Breast epithelium (tissue), 4 donors: ENCODE measurements around the gene REEP3. TPM values are rescaled to one million over a fixed set of nuclear protein-coding genes. Genes with fewer than 3 reads are reported as not detected.
A peak's percentile ranks its signal among the peaks of the same experiment; 100 is the strongest.

Experiments
- DNase-seq, 2 donors: peaks; one replicate each; pipeline ENCODE4 v3.0.0-alpha.2; 2019; ENCODE audit warnings: low spot score in 2 of 2
- H3K27ac ChIP-seq, 2 donors: fragments of 200-600 bp; sonication (generic) in 1 of 2; one replicate each; pipeline ENCODE4 v1.5.1; 2016 to 2019; ENCODE audit warnings: mild to moderate bottlenecking in 1 of 2
- H3K27me3 ChIP-seq, 2 donors: fragments of 200-600 bp; sonication (generic) in 1 of 2; one replicate each; pipeline versions ENCODE4 v1.5.1 to v1.6.0; 2017 to 2019; ENCODE audit warnings: control low read depth in 1 of 2, mild to moderate bottlenecking in 1 of 2
- H3K36me3 ChIP-seq: fragments of 200-600 bp; one replicate; pipeline ENCODE4 v1.5.1; 2019
- H3K4me1 ChIP-seq, 2 donors: fragments of 200-600 bp; sonication (generic); one replicate each; pipeline ENCODE4 v1.5.1; 2016 to 2019; ENCODE audit warnings: control low read depth in 1 of 2
- H3K4me3 ChIP-seq, 3 donors: fragments of 200-600 bp; sonication (generic); 1 replicate in 2 of 3; 2 replicates in 1 of 3; pipeline ENCODE4 v1.5.1; 2016 to 2019; ENCODE audit warnings: mild to moderate bottlenecking in 3 of 3, moderate library complexity in 2 of 3
- H3K9me3 ChIP-seq, 2 donors: fragments of 200-600 bp; sonication (generic) in 1 of 2; one replicate each; pipeline ENCODE4 v1.5.1; 2016 to 2019; ENCODE audit warnings: control low read depth in 1 of 2
- CTCF ChIP-seq, 3 donors: fragments of 450-650 bp; IDR thresholded peaks; one replicate each; pipeline ENCODE4 v1.5.1; 2016 to 2017; ENCODE audit warnings: antibody characterized with exemption in 3 of 3, mild to moderate bottlenecking in 3 of 3, moderate library complexity in 3 of 3
- POLR2A ChIP-seq: fragments of 450-650 bp; IDR thresholded peaks from one replicate; pipeline ENCODE4 v1.6.1; 2016; ENCODE audit warnings: antibody characterized with exemption, mild to moderate bottlenecking, moderate library complexity
- POLR2AphosphoS5 ChIP-seq, 3 donors: sonication (generic); formaldehyde crosslinking; IDR thresholded peaks; one replicate each; pipeline ENCODE4 v1.6.1; 2017; ENCODE audit warnings: antibody characterized with exemption in 3 of 3
- intact Hi-C: fragments of 100-400 bp; cut with DNase I; formaldehyde crosslinking; loops from one replicate; pipeline ENCODE4 v1.15.1; 2023; ENCODE audit warnings: low total_unique reads
- total RNA-seq, 3 donors: library from RNA; depleted of rRNA; stranded (reverse); fragments of >200 nt; gene quantifications; one replicate each; pipeline ENCODE4 v1.1.0, GENCODE V29; 2016

REEP3 gene
- total RNA-seq, 3 donors from 2014 or later, result 55.4 to 74.1 (median 63.6) TPM

- DNase-seq, result peak; percentile 52 to 57
- peak overlapping the region; percentile 99 for H3K27ac ChIP-seq
- intact Hi-C loops, result no loop called here
- peaks cover 0 to 9% of the 10 kb centered on the region in 2 donors for H3K4me1 ChIP-seq
- no peaks in the 10 kb centered on the region for H3K9me3 ChIP-seq
- peak overlapping the region; percentile 83 to 92 (median 89) for H3K4me3 ChIP-seq
- no peaks in the 10 kb centered on the region for H3K27me3 ChIP-seq
- H3K36me3 ChIP-seq, result no peaks in the 10 kb centered on the region
- TF ChIP-seq POLR2A (peak; percentile 11), POLR2AphosphoS5 (IDR thresholded peaks at IDR 0.05) (peak; percentile 29 to 80 (median 61)), CTCF (IDR thresholded peaks at IDR 0.05) (no peak)
Observed at GRCh38 chr10:63521416-63522276, 445 bp downstream of the REEP3 start.

- H3K4me3 ChIP-seq, result peak overlapping the region; percentile 83 to 92 (median 89)
- intact Hi-C loops, result no loop called here
- H3K4me1 ChIP-seq, result peaks cover 0 to 3% of the 10 kb centered on the region in 2 donors
- no peaks in the 10 kb centered on the region for H3K9me3 ChIP-seq
- peak overlapping the region; percentile 99 for H3K27ac ChIP-seq
- no peak for DNase-seq
- no peak for TF ChIP-seq POLR2AphosphoS5 (IDR thresholded peaks at IDR 0.05)
- TF ChIP-seq POLR2A, result no peak
- no peak for TF ChIP-seq CTCF (IDR thresholded peaks at IDR 0.05)
- no peaks in the 10 kb centered on the region for H3K36me3 ChIP-seq
- no peaks in the 10 kb centered on the region for H3K27me3 ChIP-seq
Observed at GRCh38 chr10:63522277-63522687, 1.1 kb downstream of the REEP3 start.

GRCh38 chr10:63522995-63523394 lies 1.8 kb downstream of the REEP3 start:
- Histone ChIP-seq H3K4me1 (no peaks in the 10 kb centered on the region), H3K36me3 (no peaks in the 10 kb centered on the region), H3K27me3 (no peaks in the 10 kb centered on the region), H3K4me3 (peak overlapping the region in 1 of 3 donors; percentile 12), H3K9me3 (no peaks in the 10 kb centered on the region), H3K27ac (peak overlapping the region; percentile 78 to 99)
- TF ChIP-seq CTCF (IDR thresholded peaks at IDR 0.05) (no peak), POLR2AphosphoS5 (IDR thresholded peaks at IDR 0.05) (no peak), POLR2A (no peak)
- DNase-seq, result no peak
- intact Hi-C loops, result no loop called here

GRCh38 chr10:63525021-63525420 lies 3.8 kb downstream of the REEP3 start:
- intact Hi-C loops, result no loop called here
- Histone ChIP-seq H3K4me1 (no peaks in the 10 kb centered on the region), H3K36me3 (no peaks in the 10 kb centered on the region), H3K9me3 (no peaks in the 10 kb centered on the region), H3K27me3 (no peaks in the 10 kb centered on the region), H3K27ac (peak overlapping the region in 1 of 2 donors; percentile 55), H3K4me3 (no peak overlapping the region)
- no peak for DNase-seq
- no peak for TF ChIP-seq CTCF (IDR thresholded peaks at IDR 0.05)

- no peak overlapping the region for H3K27ac ChIP-seq
- no peaks in the 10 kb centered on the region for H3K36me3 ChIP-seq
- H3K4me1 ChIP-seq, result no peaks in the 10 kb centered on the region
- intact Hi-C loops, result no loop called here
- no peak for TF ChIP-seq POLR2A
- H3K9me3 ChIP-seq, result no peaks in the 10 kb centered on the region
- H3K27me3 ChIP-seq, result no peaks in the 10 kb centered on the region
- no peak overlapping the region for H3K4me3 ChIP-seq
- DNase-seq, result no peak
Observed at GRCh38 chr10:63527401-63527800, 6.2 kb downstream of the REEP3 start.
